ENCODE data around the gene CAVIN4. TPM values are rescaled to one million over a fixed set of nuclear protein-coding genes. Genes with fewer than 3 reads are reported as not detected.

The CAVIN4 gene
- total and polyA plus RNA-seq, 2 donors (not counting 1 experiment from before 2014, with no cell fraction given) = 0.50 to 1.5 TPM

- H3K9me3 ChIP-seq (ENCODE audit: control insufficient read depth, insufficient read depth, low read depth, low read length) = no peaks in the 10 kb centered on the region
- DNase-seq (ENCODE audit: low read depth in 2 of 2) = peak in 1 of 2 donors; percentile 71
- no peak overlapping the region for H3K4me3 ChIP-seq (replicated peaks in 1 of 4; ENCODE audit: control extremely low read depth in 1 of 4, insufficient read depth in 1 of 4, low read depth in 3 of 4, low read length in 4 of 4)
- H3K9ac ChIP-seq (ENCODE audit: insufficient read depth, low read length) = no peak overlapping the region
- no peak overlapping the region for H2AFZ ChIP-seq (ENCODE audit: low read length)
- H3K36me3 ChIP-seq (ENCODE audit: control insufficient read depth, insufficient read depth, low read length) = no peaks in the 10 kb centered on the region
- TF ChIP-seq CTCF (conservative IDR thresholded peaks at IDR 0.05 in 1 of 2, IDR thresholded peaks at IDR 0.05 in 1 of 2; ENCODE audit: low read depth in 1 of 2, low read length in 2 of 2) (no peak), EZH2 (IDR thresholded peaks at IDR 0.05; ENCODE audit: low read length, missing control alignments) (no peak)
- H3K4me2 ChIP-seq (ENCODE audit: extremely low read depth, insufficient read depth, low read length) = no peak overlapping the region
- H3K79me2 ChIP-seq (ENCODE audit: control insufficient read depth, insufficient read depth, low read length) = no peaks in the 10 kb centered on the region
- peaks cover 5% of the 10 kb centered on the region for H3K4me1 ChIP-seq (ENCODE audit: control insufficient read depth, extremely low read depth, insufficient read depth, low read length)
- H3K27me3 ChIP-seq (ENCODE audit: control insufficient read depth, insufficient read depth, low read length) = no peaks in the 10 kb centered on the region
- H4K20me1 ChIP-seq (ENCODE audit: control insufficient read depth, extremely low read depth, insufficient read depth, low read length) = no peaks in the 10 kb centered on the region
- no peak overlapping the region for H3K27ac ChIP-seq (ENCODE audit: insufficient read depth, low read length)
Measured at GRCh38 chr9:100573655-100574260, 4.1 kb upstream of the CAVIN4 start.

- H3K9ac ChIP-seq (ENCODE audit: insufficient read depth, low read length) = no peak overlapping the region
- DNase-seq (ENCODE audit: low read depth in 2 of 2) = no peak
- TF ChIP-seq CTCF (conservative IDR thresholded peaks at IDR 0.05 in 1 of 2, IDR thresholded peaks at IDR 0.05 in 1 of 2; ENCODE audit: low read depth in 1 of 2, low read length in 2 of 2) (no peak), EZH2 (IDR thresholded peaks at IDR 0.05; ENCODE audit: low read length, missing control alignments) (no peak)
- H2AFZ ChIP-seq (ENCODE audit: low read length) = no peak overlapping the region
- H3K9me3 ChIP-seq (ENCODE audit: control insufficient read depth, insufficient read depth, low read depth, low read length) = no peaks in the 10 kb centered on the region
- H3K36me3 ChIP-seq (ENCODE audit: control insufficient read depth, insufficient read depth, low read length) = no peaks in the 10 kb centered on the region
- no peaks in the 10 kb centered on the region for H3K27me3 ChIP-seq (ENCODE audit: control insufficient read depth, insufficient read depth, low read length)
- no peaks in the 10 kb centered on the region for H4K20me1 ChIP-seq (ENCODE audit: control insufficient read depth, extremely low read depth, insufficient read depth, low read length)
- H3K4me2 ChIP-seq (ENCODE audit: extremely low read depth, insufficient read depth, low read length) = no peak overlapping the region
- no peaks in the 10 kb centered on the region for H3K79me2 ChIP-seq (ENCODE audit: control insufficient read depth, insufficient read depth, low read length)
- no peak overlapping the region for H3K4me3 ChIP-seq (replicated peaks in 1 of 4; ENCODE audit: control extremely low read depth in 1 of 4, insufficient read depth in 1 of 4, low read depth in 3 of 4, low read length in 4 of 4)
- H3K27ac ChIP-seq (ENCODE audit: insufficient read depth, low read length) = no peak overlapping the region
- peaks cover 5% of the 10 kb centered on the region for H3K4me1 ChIP-seq (ENCODE audit: control insufficient read depth, extremely low read depth, insufficient read depth, low read length)
Measured at GRCh38 chr9:100575006-100575405, 2.9 kb upstream of the CAVIN4 start.

GRCh38 chr9:100575765-100576386 is 2.0 kb upstream of the CAVIN4 start:
- H4K20me1 ChIP-seq (ENCODE audit: control insufficient read depth, extremely low read depth, insufficient read depth, low read length) = no peaks in the 10 kb centered on the region
- no peaks in the 10 kb centered on the region for H3K9me3 ChIP-seq (ENCODE audit: control insufficient read depth, insufficient read depth, low read depth, low read length)
- H3K36me3 ChIP-seq (ENCODE audit: control insufficient read depth, insufficient read depth, low read length) = no peaks in the 10 kb centered on the region
- no peak overlapping the region for H3K27ac ChIP-seq (ENCODE audit: insufficient read depth, low read length)
- TF ChIP-seq EZH2 (IDR thresholded peaks at IDR 0.05; ENCODE audit: low read length, missing control alignments) = no peak
- no peak for TF ChIP-seq CTCF (conservative IDR thresholded peaks at IDR 0.05 in 1 of 2, IDR thresholded peaks at IDR 0.05 in 1 of 2; ENCODE audit: low read depth in 1 of 2, low read length in 2 of 2)
- no peak overlapping the region for H3K9ac ChIP-seq (ENCODE audit: insufficient read depth, low read length)
- no peak overlapping the region for H2AFZ ChIP-seq (ENCODE audit: low read length)
- peak overlapping the region; percentile 15 for H3K4me2 ChIP-seq (ENCODE audit: extremely low read depth, insufficient read depth, low read length)
- H3K4me1 ChIP-seq (ENCODE audit: control insufficient read depth, extremely low read depth, insufficient read depth, low read length) = peaks cover 5% of the 10 kb centered on the region
- no peak overlapping the region for H3K4me3 ChIP-seq (replicated peaks in 1 of 4; ENCODE audit: control extremely low read depth in 1 of 4, insufficient read depth in 1 of 4, low read depth in 3 of 4, low read length in 4 of 4)
- H3K79me2 ChIP-seq (ENCODE audit: control insufficient read depth, insufficient read depth, low read length) = no peaks in the 10 kb centered on the region
- peak; percentile 52 to 93 for DNase-seq (ENCODE audit: low read depth in 2 of 2)
- H3K27me3 ChIP-seq (ENCODE audit: control insufficient read depth, insufficient read depth, low read length) = no peaks in the 10 kb centered on the region

Data from fibroblast of lung (primary cell).